HG03342 (cell line): ENCODE data around the gene LIPG.
"Not testable (repeated sequence)": the region's sequence is repeated elsewhere in the genome, so short reads cannot be mapped to it uniquely, and the experiment has no call there.

Experiments used
- ATAC-seq: cut with Tn5 transposase; IDR thresholded peaks from one replicate; pipeline ENCODE4 v1.9.1; 2021; ENCODE audit warnings: mild to moderate bottlenecking, moderate library complexity; ENCODE audit not compliant: unreplicated experiment

Gene LIPG

GRCh38 chr18:49572611-49573345 is 10.9 kb downstream of the LIPG start:
- ATAC-seq: no peak

GRCh38 chr18:49573835-49574234 is 12.0 kb downstream of the LIPG start:
- ATAC-seq: no peak

- not testable (repeated sequence) for ATAC-seq
Measured at GRCh38 chr18:49579041-49579440, 17.2 kb downstream of the LIPG start.

GRCh38 chr18:49579583-49579982 is 17.7 kb downstream of the LIPG start:
- not testable (repeated sequence) for ATAC-seq

GRCh38 chr18:49580279-49580678 is 18.4 kb downstream of the LIPG start:
- ATAC-seq: no peak

- no peak for ATAC-seq
Measured at GRCh38 chr18:49581371-49581770, 19.5 kb downstream of the LIPG start.

- ATAC-seq: no peak
Measured at GRCh38 chr18:49582579-49582978, 20.7 kb downstream of the LIPG start.

- no peak for ATAC-seq
Measured at GRCh38 chr18:49584394-49584793, 22.5 kb downstream of the LIPG start.

- not testable (repeated sequence) for ATAC-seq
Measured at GRCh38 chr18:49584951-49585350, 23.1 kb downstream of the LIPG start.

GRCh38 chr18:49585781-49586663 is 24.2 kb downstream of the LIPG start:
- no peak for ATAC-seq

GRCh38 chr18:49588171-49588570 is 26.3 kb downstream of the LIPG start:
- ATAC-seq: no peak

- ATAC-seq: no peak
Measured at GRCh38 chr18:49588971-49589370, 27.1 kb downstream of the LIPG start.

GRCh38 chr18:49590608-49591007 is 28.8 kb downstream of the LIPG start:
- ATAC-seq: no peak

- no peak for ATAC-seq
Measured at GRCh38 chr18:49591271-49591670, 29.4 kb downstream of the LIPG start.

- no peak for ATAC-seq
Measured at GRCh38 chr18:49591775-49592174, 29.9 kb downstream of the LIPG start.

GRCh38 chr18:49596687-49597086 is 34.8 kb downstream of the LIPG start:
- ATAC-seq: no peak

- ATAC-seq: no peak
Measured at GRCh38 chr18:49597157-49597931, 35.5 kb downstream of the LIPG start.

GRCh38 chr18:49601211-49601610 is 39.4 kb downstream of the LIPG start:
- no peak for ATAC-seq

GRCh38 chr18:49608366-49609255 is 46.8 kb downstream of the LIPG start:
- ATAC-seq: no peak
